ENCODE data around the gene PRPF4. TPM values are rescaled to one million over a fixed set of nuclear protein-coding genes. Genes with fewer than 3 reads are reported as not detected.
A peak's percentile ranks its signal among the peaks of the same experiment; 100 is the strongest.

PRPF4 gene
- total RNA-seq, 1 experiment from 2014 or later, result 29.9 TPM

GRCh38 chr9:113309204-113309813, 33.9 kb downstream of the PRPF4 start:
- H3K4me3 ChIP-seq, result no peak overlapping the region
- H3K27me3 ChIP-seq (replicated peaks), result no peaks in the 10 kb centered on the region
- no peaks in the 10 kb centered on the region for H3K36me3 ChIP-seq
- H3K9me3 ChIP-seq (replicated peaks), result no peaks in the 10 kb centered on the region
- H3K27ac ChIP-seq, result no peak overlapping the region
- peak in 1 of 2 experiments; percentile 9 for DNase-seq (ENCODE audit: low read depth in 1 of 2, low spot score in 2 of 2)
- H3K4me1 ChIP-seq (replicated peaks), result no peaks in the 10 kb centered on the region

GRCh38 chr9:113310538-113310937, 35.1 kb downstream of the PRPF4 start:
- no peak overlapping the region for H3K4me3 ChIP-seq
- H3K9me3 ChIP-seq (replicated peaks), result no peaks in the 10 kb centered on the region
- H3K27me3 ChIP-seq (replicated peaks), result no peaks in the 10 kb centered on the region
- no peaks in the 10 kb centered on the region for H3K36me3 ChIP-seq
- no peak overlapping the region for H3K27ac ChIP-seq
- DNase-seq (ENCODE audit: low read depth in 1 of 2, low spot score in 2 of 2), result no peak
- no peaks in the 10 kb centered on the region for H3K4me1 ChIP-seq (replicated peaks)

GRCh38 chr9:113311961-113312360, 36.5 kb downstream of the PRPF4 start:
- Histone ChIP-seq H3K9me3 (replicated peaks) (no peaks in the 10 kb centered on the region), H3K27ac (no peak overlapping the region), H3K4me3 (no peak overlapping the region), H3K27me3 (replicated peaks) (no peaks in the 10 kb centered on the region), H3K4me1 (replicated peaks) (no peaks in the 10 kb centered on the region), H3K36me3 (no peaks in the 10 kb centered on the region)
- DNase-seq (ENCODE audit: low read depth in 1 of 2, low spot score in 2 of 2), result no peak

GRCh38 chr9:113313261-113313660, 37.8 kb downstream of the PRPF4 start:
- no peak overlapping the region for H3K27ac ChIP-seq
- no peak for DNase-seq (ENCODE audit: low read depth in 1 of 2, low spot score in 2 of 2)
- H3K9me3 ChIP-seq (replicated peaks), result no peaks in the 10 kb centered on the region
- H3K4me1 ChIP-seq (replicated peaks), result no peaks in the 10 kb centered on the region
- no peak overlapping the region for H3K4me3 ChIP-seq
- no peaks in the 10 kb centered on the region for H3K27me3 ChIP-seq (replicated peaks)
- no peaks in the 10 kb centered on the region for H3K36me3 ChIP-seq

DNA sequence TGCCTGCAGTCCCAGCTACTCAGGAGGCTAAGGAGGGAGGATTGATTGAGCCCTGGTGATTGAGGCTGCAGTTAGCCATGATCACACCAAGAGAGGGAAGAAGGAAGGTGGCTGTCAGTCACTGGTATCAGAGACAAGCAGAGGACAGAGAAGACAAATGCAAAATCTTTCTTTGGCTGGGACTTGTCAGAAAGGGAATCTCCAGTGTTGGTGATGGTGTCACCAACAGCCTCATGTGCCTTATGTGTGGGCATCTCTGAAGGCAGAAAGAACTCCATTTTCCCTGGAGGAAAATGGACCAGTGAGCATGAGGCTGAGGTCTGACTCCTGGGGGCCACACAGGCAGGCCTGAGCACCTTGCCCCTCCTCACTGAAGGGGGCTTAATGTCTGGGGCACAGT, 39.8 kb downstream of the PRPF4 start:
- DNase-seq (ENCODE audit: low read depth in 1 of 2, low spot score in 2 of 2), result no peak
- no peaks in the 10 kb centered on the region for H3K9me3 ChIP-seq (replicated peaks)

GRCh38 chr9:113316030-113316429, 40.6 kb downstream of the PRPF4 start:
- Histone ChIP-seq H3K4me1 (replicated peaks) (no peaks in the 10 kb centered on the region), H3K9me3 (replicated peaks) (no peaks in the 10 kb centered on the region), H3K27ac (no peak overlapping the region), H3K27me3 (replicated peaks) (no peaks in the 10 kb centered on the region), H3K36me3 (no peaks in the 10 kb centered on the region), H3K4me3 (no peak overlapping the region)
- DNase-seq (ENCODE audit: low read depth in 1 of 2, low spot score in 2 of 2), result no peak

More for the DNA sequence above, 39.8 kb downstream of the PRPF4 start:
- no peaks in the 10 kb centered on the region for H3K27me3 ChIP-seq (replicated peaks)
- no peaks in the 10 kb centered on the region for H3K36me3 ChIP-seq
- H3K4me3 ChIP-seq, result no peak overlapping the region
- H3K4me1 ChIP-seq (replicated peaks), result no peaks in the 10 kb centered on the region
- H3K27ac ChIP-seq, result no peak overlapping the region

- no peak overlapping the region for H3K27ac ChIP-seq
- no peaks in the 10 kb centered on the region for H3K36me3 ChIP-seq
- no peak for DNase-seq (ENCODE audit: low read depth in 1 of 2, low spot score in 2 of 2)
Observed at GRCh38 chr9:113317777-113318176, 42.3 kb downstream of the PRPF4 start.

GRCh38 chr9:113319054-113319453, 43.6 kb downstream of the PRPF4 start:
- DNase-seq (ENCODE audit: low read depth in 1 of 2, low spot score in 2 of 2), result no peak

More at GRCh38 chr9:113317777-113318176, 42.3 kb downstream of the PRPF4 start:
- Histone ChIP-seq H3K9me3 (replicated peaks) (no peaks in the 10 kb centered on the region), H3K4me3 (no peak overlapping the region), H3K4me1 (replicated peaks) (no peaks in the 10 kb centered on the region), H3K27me3 (replicated peaks) (no peaks in the 10 kb centered on the region)

GRCh38 chr9:113320051-113320450, 44.6 kb downstream of the PRPF4 start:
- Histone ChIP-seq H3K27ac (no peak overlapping the region), H3K36me3 (no peaks in the 10 kb centered on the region), H3K27me3 (replicated peaks) (no peaks in the 10 kb centered on the region), H3K4me3 (no peak overlapping the region), H3K9me3 (replicated peaks) (no peaks in the 10 kb centered on the region), H3K4me1 (replicated peaks) (no peaks in the 10 kb centered on the region)
- DNase-seq (ENCODE audit: low read depth in 1 of 2, low spot score in 2 of 2), result no peak

More at GRCh38 chr9:113319054-113319453, 43.6 kb downstream of the PRPF4 start:
- Histone ChIP-seq H3K4me1 (replicated peaks) (no peaks in the 10 kb centered on the region), H3K36me3 (no peaks in the 10 kb centered on the region), H3K9me3 (replicated peaks) (no peaks in the 10 kb centered on the region), H3K27me3 (replicated peaks) (no peaks in the 10 kb centered on the region), H3K4me3 (no peak overlapping the region), H3K27ac (no peak overlapping the region)

DNA sequence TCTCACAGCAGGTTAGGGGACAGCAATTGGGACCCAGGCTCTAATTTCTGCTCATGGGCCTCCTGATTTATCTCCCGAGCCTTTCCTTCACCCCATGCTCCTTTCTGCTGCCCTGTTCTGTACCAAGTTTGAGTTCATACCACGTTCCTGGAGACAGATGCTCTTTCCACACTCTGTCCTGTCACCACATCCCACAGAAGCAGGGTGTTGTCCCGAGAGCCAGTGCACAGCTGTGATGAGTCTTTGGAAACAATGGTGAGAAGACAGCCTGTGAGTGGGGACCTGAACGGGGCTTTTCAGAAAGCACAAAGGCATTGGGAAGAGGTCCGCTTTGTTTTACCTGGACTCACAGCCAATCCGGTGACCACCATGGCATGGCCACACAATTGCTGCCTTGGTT, 47.2 kb downstream of the PRPF4 start:
- Histone ChIP-seq H3K4me3 (no peak overlapping the region), H3K4me1 (replicated peaks) (no peaks in the 10 kb centered on the region), H3K9me3 (replicated peaks) (no peaks in the 10 kb centered on the region), H3K27me3 (replicated peaks) (no peaks in the 10 kb centered on the region), H3K27ac (no peak overlapping the region), H3K36me3 (no peaks in the 10 kb centered on the region)
- no peak for DNase-seq (ENCODE audit: low read depth in 1 of 2, low spot score in 2 of 2)

DNA sequence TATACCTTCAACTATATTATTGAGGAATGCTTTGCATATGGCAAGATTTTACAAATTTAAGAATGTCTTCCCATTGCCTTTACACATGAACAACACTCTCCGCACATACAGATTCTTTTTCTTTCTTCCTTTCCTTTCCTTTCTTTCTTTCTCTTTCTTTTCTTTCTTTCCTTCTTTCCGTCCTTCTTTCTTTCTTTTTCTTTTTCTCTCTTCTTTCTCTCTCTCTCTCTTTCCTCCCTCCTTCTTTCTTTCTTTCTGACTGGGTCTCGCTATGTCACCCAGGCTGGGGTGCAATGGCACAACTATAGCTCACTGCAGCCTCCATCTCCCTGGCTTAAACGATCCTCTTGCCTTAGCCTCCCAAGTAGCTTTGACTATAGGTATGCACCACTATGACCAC, 50.8 kb downstream of the PRPF4 start:
- Histone ChIP-seq H3K9me3 (replicated peaks) (no peaks in the 10 kb centered on the region), H3K36me3 (no peaks in the 10 kb centered on the region), H3K4me1 (replicated peaks) (no peaks in the 10 kb centered on the region), H3K4me3 (no peak overlapping the region), H3K27me3 (replicated peaks) (no peaks in the 10 kb centered on the region), H3K27ac (no peak overlapping the region)
- no peak for DNase-seq (ENCODE audit: low read depth in 1 of 2, low spot score in 2 of 2)

GRCh38 chr9:113328045-113328782, 52.8 kb downstream of the PRPF4 start:
- no peaks in the 10 kb centered on the region for H3K36me3 ChIP-seq
- no peaks in the 10 kb centered on the region for H3K9me3 ChIP-seq (replicated peaks)
- no peak overlapping the region for H3K27ac ChIP-seq
- H3K4me1 ChIP-seq (replicated peaks), result no peaks in the 10 kb centered on the region
- no peak overlapping the region for H3K4me3 ChIP-seq
- DNase-seq (ENCODE audit: low read depth in 1 of 2, low spot score in 2 of 2), result no peak
- H3K27me3 ChIP-seq (replicated peaks), result no peaks in the 10 kb centered on the region

GRCh38 chr9:113331780-113332179, 56.3 kb downstream of the PRPF4 start:
- Histone ChIP-seq H3K36me3 (no peaks in the 10 kb centered on the region), H3K9me3 (replicated peaks) (no peaks in the 10 kb centered on the region), H3K27me3 (replicated peaks) (no peaks in the 10 kb centered on the region), H3K4me1 (replicated peaks) (no peaks in the 10 kb centered on the region), H3K27ac (no peak overlapping the region), H3K4me3 (no peak overlapping the region)
- no peak for DNase-seq (ENCODE audit: low read depth in 1 of 2, low spot score in 2 of 2)

- DNase-seq (ENCODE audit: low read depth in 1 of 2, low spot score in 2 of 2), result no peak
- Histone ChIP-seq H3K4me1 (replicated peaks) (no peaks in the 10 kb centered on the region), H3K27me3 (replicated peaks) (no peaks in the 10 kb centered on the region), H3K36me3 (no peaks in the 10 kb centered on the region), H3K4me3 (no peak overlapping the region), H3K27ac (no peak overlapping the region), H3K9me3 (replicated peaks) (no peaks in the 10 kb centered on the region)
Observed at GRCh38 chr9:113337714-113338113, 62.3 kb downstream of the PRPF4 start.

Measured in SJSA1 (cell line).